Epithelial cell of proximal tubule (primary cell): ENCODE results near the gene FFAR2. TPM values are rescaled to one million over a fixed set of nuclear protein-coding genes. Genes with fewer than 3 reads are reported as not detected.
"Not testable (repeated sequence)": the region's sequence is repeated elsewhere in the genome, so short reads cannot be mapped to it uniquely, and the experiment has no call there.

ENCODE experiments used
- DNase-seq: peaks from one replicate; pipeline ENCODE4 v3.0.0-alpha.2; 2011; ENCODE audit warnings: low read depth
- H3K4me3 ChIP-seq: 2 replicates; pipeline ENCODE4 v1.5.1; 2011; ENCODE audit warnings: low read depth, mild to moderate bottlenecking, low read length
- total RNA-seq: library from RNA; depleted of rRNA; stranded (reverse); fragments of >200 nt; gene quantifications from 2 replicates; pipeline ENCODE4 v1.2.3, GENCODE V29; 2015
- TF ChIP-seq, protein P1 (sequence below): conservative IDR thresholded peaks from 2 replicates; pipeline ENCODE4 v1.5.1; 2012; ENCODE audit warnings: low read depth, mild to moderate bottlenecking, low read length

Gene FFAR2
- total RNA-seq, 1 donor from 2014 or later: not detected

DNA sequence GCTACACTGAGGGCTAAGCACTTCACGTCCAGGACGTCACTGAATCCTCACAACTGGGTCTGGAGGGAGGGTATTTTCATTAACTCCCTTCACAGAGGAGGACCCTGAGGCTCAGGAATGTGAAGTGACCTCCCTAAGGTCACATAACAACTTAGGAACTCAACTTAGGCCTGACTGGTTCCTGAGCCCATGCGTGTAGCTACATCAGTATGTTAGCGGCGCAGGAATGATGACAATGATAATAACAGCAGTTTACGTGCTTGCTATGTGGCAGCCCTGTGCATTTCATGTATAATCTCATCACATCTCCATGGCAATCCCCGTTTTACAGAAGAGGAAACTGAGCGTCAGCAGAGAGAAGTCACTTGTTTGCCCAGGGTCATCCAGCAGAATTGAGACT lies 23.9 kb downstream of the FFAR2 start:
- TF ChIP-seq, protein P1, sequence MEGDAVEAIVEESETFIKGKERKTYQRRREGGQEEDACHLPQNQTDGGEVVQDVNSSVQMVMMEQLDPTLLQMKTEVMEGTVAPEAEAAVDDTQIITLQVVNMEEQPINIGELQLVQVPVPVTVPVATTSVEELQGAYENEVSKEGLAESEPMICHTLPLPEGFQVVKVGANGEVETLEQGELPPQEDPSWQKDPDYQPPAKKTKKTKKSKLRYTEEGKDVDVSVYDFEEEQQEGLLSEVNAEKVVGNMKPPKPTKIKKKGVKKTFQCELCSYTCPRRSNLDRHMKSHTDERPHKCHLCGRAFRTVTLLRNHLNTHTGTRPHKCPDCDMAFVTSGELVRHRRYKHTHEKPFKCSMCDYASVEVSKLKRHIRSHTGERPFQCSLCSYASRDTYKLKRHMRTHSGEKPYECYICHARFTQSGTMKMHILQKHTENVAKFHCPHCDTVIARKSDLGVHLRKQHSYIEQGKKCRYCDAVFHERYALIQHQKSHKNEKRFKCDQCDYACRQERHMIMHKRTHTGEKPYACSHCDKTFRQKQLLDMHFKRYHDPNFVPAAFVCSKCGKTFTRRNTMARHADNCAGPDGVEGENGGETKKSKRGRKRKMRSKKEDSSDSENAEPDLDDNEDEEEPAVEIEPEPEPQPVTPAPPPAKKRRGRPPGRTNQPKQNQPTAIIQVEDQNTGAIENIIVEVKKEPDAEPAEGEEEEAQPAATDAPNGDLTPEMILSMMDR: no peak
- no peak overlapping the region for H3K4me3 ChIP-seq

DNA sequence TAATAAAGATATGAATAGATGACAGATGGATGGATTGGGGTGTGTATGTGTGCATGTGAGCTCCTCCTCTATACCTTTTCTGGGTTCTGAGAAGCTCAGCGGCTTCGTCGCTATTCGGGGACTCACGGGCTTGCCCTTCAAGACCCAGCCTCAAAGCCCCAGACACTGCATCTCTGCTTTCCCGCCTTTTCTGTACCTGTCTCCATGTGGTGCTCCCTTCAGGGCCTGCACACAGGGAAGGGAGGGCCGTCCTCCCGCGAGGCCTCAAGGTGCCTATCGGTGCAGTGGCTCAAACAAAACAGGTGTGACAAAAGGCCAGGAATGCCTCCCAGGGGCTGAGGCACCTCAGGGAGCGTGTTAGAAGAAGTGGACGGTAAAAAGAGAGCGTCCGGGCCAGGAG lies 26.0 kb downstream of the FFAR2 start:
- TF ChIP-seq, protein P1: no peak
- no peak overlapping the region for H3K4me3 ChIP-seq

More for the DNA sequence above, 23.9 kb downstream of the FFAR2 start:
- no peak for DNase-seq

DNA sequence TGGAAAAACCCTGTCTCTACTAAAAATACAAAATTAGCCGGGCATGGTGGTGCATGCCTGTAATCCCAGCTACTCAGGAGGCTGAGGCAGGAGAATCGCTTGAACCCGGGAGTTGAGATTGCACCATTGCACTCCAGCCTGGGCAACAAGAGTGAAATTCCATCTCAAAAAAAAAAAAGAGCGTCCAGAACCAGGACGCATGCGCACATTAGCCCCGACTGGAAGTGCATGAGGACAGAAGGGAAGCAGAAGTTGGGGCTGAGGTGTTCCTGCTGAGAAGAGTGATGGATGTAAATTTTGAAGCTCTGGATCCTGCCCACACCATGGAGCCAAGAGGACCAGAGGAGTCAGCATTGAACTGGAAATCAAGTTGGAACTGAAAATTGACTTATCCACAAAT lies 26.5 kb downstream of the FFAR2 start:
- not testable (repeated sequence) for H3K4me3 ChIP-seq, DNase-seq

More for the DNA sequence above, 26.0 kb downstream of the FFAR2 start:
- DNase-seq: no peak

DNA sequence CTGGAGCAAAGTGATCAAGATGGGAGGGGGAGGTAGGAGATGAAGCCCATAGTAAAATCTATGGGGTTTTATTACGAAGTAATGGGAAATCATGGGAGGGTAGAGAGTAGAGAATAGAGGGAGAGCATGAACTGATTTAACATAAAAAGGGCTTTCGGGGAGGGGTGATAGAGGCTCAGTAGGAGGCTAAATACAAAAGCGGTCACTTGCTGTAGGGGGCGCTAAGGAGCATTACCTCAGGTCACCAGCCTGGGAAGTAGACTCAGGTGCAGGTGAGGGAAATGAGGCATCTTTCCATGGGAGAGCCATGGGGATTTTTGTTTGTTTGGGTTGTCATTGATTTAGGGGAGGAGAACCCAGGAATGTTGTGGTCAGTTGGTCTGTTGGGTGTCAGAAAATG lies 28.1 kb downstream of the FFAR2 start:
- TF ChIP-seq, protein P1: peak; percentile 25
- DNase-seq: no peak

DNA sequence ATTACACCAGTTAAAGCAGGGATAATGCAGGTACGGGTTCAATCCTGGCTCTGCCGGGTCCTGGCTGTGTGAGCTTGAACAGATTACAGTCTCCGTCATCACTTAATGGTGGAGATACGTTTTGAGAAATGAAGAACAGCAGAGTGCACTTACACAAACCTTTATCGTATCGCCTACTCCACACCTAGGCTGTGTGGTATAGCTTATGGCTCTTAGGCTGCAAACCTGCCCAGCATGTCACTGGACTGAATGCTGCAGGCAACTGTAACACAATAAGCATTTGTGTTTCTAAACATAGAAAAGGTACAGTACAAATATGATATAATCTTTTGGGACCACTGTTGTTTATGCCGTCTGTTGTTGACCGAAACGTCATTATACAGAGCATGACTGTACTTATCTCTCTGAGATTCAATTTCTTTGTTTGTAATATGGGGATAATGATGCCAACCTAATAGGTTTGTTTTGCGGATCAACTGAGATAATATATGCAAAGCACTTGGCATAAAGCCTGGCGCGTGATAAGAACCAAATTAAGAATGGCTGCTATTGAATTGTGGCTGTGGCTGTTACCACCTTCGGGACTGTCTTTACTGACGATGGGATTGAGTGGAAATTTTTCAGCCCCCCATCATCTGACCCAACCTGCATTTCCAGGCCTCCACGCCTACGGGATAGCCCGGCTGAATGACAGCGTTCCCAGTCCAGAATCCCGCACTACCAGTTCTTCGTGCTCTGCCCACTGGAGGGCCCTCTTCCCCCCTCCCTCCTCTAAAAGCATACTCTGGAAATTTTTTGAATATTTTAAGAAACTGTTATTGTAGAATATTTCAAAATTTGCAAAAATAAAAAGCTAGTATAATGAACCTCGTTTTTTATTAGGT lies 31.0 kb downstream of the FFAR2 start:
- TF ChIP-seq, protein P1: no peak
- no peak for DNase-seq
- H3K4me3 ChIP-seq: no peak overlapping the region

More for the DNA sequence above, 28.1 kb downstream of the FFAR2 start:
- no peak overlapping the region for H3K4me3 ChIP-seq

DNA sequence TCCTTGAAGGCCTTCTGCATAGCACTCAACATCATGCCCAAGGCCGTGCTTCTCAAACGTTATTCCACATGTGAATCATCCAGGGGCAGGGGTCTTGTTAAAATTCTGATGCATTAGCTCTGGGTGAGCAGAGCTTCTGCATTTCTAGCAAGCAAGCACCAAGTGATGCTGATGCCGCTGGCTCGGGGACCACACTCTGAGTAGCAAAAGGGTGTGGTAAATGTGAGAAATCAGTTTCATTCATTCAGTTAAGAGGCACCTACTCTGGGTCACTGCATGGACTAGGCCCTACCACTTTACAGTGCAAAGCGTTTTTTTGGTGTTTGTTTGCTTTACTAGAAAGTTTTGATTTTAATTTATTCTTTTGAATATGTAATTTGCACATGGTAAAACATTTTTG lies 35.0 kb downstream of the FFAR2 start:
- DNase-seq: no peak
- no peak overlapping the region for H3K4me3 ChIP-seq
- TF ChIP-seq, protein P1: no peak

DNA sequence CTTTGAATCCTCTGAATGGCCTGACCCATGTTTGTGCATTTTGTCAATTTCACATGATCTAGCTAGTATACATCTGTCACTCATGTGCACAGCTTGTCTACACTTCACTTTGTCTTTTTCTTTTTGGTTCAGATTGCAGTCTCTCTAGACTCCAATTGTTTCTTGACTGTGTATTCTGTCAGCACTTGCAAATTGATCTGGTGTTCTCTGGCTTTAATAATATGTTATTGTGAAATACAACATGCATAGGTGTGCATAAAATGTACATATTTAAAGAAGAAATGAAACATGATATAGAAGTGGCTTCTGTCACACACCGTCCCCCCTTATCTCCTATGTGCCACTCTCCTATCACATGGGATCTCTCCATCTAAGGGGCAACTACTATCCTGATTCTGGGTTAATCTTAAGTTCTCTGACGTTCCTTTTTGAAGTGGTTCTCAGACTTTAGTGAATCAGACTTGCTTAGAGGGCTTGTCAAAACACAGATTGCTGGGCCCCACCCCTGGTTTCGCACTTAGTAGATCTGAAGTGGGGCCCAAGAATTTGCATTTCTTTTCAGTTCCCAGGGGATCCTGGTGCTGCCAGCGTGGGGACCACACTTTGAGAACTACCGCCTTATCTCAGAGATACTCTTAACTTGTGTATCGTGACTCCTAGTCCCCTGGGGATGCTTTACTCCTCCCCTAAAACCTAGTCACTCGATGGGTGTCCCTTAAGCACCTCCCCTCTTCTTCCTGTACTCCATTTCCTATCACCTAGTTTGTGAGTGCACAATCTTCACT lies 36.4 kb downstream of the FFAR2 start:
- DNase-seq: no peak
- TF ChIP-seq, protein P1: no peak
- no peak overlapping the region for H3K4me3 ChIP-seq
